ENCODE results near the gene TEF. TPM values are rescaled to one million over a fixed set of nuclear protein-coding genes. Genes with fewer than 3 reads are reported as not detected.

TEF gene
- total RNA-seq, 1 donor from 2014 or later: 4.4 TPM

DNA sequence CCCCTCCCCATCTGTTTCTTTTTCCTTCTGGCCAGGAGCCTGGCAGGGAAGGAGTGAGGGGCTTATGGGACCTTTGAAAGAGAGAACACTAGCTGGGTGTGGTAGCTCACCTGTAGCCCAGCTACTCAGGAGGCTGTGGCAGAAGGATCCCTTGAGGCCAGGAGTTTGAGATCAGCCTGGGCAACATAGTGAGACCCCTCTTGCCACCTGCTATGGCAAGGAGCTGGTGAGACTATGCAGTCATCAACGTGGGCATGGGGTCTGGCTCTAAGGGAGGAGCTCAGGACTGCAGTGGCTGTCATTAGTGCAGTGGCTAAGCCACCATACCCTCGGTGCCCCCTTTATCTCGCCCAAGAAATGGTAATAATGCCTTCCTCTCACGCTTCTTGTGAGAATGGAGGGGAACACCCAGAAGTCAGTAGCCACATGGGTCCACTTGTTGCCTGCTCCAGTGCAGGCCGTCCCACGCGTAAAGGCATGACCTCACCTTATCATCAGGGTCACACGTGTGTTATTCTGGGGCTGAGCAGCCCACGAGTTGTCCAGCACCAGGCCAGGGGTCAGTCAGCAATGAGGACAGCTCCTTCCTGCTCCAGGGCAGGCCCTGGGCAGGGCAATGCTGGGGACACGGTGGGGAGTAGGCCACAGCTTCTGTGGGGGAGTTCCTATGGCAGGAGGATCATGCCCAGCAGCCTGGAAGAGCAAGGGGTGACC lies 27.7 kb upstream of the TEF start:
- intact Hi-C loops (cut with micrococcal nuclease): no loop called here

DNA sequence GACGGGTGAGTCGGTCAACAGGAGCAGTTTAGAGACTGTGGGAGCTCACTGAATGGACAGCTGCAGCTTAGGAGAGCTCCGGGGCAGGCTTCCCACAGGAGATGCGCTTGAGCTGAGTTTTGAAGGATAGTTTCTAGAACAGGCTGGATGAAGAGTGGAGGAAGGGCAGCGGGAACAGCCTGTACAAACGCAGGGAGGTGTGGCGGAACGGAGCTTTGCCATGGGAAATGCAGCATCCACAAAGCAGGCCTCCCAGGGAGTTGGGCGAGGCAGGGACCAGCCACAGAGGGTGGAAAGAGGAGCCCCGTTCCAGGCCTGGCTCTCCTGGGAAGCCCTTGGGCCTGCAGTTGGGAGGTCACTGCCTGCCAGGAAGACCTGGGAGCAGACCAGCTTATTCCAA lies 26.8 kb upstream of the TEF start:
- intact Hi-C loops (cut with micrococcal nuclease): no loop called here

DNA sequence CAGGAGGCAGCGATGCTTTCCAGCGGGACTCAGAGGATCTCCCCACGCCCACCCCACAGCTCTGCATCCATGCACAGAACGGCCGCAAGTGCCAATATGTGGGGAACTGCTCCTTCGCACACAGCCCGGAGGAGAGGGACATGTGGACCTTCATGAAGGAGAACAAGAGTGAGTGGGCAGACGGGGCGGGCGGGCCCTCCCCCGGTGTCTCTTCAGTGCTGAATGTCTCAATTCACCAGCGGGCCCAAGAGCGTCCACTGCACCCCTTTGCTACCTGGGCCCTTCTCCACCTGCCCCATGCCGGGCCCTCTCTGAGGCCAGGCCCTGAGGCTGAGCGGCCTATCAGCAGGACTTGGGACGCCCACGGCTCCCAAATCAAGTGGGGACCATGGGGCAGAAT lies 25.8 kb upstream of the TEF start:
- intact Hi-C loops (cut with micrococcal nuclease): no loop called here

DNA sequence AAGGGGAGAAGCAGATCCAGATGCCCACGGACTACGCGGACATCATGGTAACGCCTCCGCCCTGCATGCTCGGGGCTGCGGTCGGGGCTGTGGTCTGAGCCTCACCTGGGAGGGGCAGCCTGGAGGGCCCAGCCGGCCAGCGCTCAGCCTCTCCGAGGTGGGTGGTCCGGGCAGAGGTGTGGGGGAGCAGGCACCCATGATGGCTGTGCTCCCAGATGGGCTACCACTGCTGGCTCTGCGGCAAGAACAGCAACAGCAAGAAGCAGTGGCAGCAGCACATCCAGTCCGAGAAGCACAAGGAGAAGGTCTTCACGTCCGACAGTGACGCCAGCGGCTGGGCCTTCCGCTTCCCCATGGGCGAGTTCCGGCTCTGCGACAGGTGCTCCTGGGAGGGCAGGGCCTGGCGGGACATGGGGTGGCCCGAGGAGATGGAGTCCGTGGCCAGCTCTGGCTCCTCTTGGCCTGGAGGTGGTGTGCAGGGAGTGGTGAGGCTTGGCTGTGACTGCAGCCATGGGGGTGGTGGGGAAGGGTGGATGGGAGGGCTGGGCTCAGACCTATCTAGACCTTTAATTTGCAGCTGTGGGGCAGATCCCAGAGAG lies 25.2 kb upstream of the TEF start:
- intact Hi-C loops (cut with micrococcal nuclease): no loop called here

DNA sequence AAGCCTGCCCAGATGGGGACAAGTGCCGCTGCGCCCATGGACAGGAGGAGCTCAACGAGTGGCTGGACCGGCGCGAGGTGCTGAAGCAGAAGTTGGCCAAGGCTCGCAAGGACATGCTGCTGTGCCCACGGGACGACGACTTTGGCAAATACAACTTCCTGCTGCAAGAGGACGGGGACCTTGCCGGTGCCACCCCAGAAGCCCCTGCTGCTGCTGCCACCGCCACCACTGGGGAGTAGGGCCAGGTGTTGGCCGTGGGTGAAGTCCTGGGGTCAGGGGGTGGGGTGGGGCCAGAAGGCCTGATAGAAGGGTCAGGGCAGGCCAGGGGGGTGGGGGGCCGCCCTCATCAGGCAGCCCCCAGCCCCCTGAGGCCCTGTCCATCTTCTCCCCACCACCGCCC lies 24.6 kb upstream of the TEF start:
- intact Hi-C loops (cut with micrococcal nuclease): no loop called here

DNA sequence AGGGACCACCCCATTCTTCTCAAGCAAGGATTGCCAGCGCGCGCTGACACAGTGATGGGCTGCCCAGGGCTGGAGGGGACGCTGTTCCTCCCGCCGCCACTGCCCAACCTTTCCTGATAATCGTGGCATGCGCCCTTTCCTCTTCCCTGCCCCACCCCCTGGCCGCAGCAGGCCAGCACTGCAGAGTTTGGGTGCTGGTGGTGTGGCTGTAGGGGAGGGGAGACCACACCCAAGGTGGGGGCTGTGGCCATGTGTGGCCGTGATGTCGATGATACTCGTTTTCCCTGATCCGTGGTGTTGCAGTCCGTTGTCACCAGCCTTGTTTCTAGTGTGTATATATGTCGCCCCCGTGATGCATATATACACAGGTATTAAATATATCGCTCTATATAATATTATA lies 22.8 kb upstream of the TEF start:
- intact Hi-C loops (cut with micrococcal nuclease): no loop called here

DNA sequence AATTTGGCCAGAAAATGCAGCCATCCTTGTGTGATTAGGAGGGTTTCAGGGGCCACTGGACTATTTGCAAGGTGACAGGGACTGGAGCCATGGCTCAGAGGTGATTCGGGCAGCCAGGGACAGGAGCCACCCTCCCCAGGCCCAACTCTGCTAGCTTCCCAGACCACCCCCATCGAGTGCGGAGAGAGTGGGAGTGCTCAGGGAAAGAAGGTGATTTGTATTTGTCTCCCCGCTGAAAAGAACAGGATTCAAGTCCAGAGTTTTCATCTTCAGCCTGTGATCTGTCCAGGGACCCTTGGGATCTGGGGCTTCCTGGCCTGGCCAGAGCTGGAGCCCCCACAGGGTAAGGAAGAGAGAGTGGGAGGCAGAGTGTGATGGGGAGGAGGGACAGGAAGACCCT lies 22.4 kb upstream of the TEF start:
- intact Hi-C loops (cut with micrococcal nuclease): no loop called here

DNA sequence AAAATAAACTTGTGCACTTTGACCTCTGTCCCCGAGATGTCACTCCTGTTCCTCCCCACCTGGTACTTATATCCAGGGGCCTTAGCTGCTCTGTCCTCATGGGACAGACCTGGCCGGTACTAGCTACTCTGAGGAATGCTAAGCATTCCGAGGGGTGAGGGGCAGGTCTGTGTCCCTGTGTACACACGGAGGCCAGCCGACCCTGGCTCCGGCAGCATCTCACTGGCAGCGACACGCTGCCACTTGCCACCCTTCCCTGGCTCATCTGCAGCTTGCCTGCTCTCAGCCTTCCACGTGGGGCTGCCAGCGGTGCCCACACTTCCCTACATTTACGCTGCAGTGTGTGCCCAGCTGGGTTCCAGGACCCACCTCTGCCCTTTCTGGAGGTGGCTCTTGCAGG lies 21.6 kb upstream of the TEF start:
- intact Hi-C loops (cut with micrococcal nuclease): no loop called here

DNA sequence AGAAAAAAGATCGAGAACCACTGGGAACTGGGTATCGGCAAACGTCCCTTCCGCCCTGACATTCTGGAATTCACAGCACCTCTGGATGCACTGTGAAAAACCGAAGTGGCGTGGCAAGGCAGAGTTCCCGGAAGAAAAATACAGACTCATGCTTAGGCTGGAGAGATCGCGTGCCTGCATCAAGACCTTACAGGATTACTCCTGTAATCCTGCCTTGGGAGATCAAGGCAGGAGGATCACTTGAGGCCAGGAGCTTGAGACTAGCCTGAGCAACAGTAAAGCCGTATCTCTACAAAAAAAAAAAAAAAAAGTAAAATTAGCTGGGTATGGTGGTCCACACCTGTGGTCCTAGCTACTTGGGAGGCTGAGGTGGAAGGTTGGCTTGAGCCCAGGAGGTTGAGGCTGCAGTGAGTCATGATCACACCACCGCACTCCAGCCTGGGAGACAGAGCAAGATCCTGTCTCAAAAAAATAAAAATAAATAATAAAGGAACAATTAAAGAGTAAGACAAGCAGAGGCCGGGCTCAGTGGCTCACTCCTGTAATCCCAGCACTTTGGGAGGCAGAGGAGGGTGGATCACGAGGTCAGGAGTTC lies 19.9 kb upstream of the TEF start:
- intact Hi-C loops (cut with micrococcal nuclease): no loop called here

DNA sequence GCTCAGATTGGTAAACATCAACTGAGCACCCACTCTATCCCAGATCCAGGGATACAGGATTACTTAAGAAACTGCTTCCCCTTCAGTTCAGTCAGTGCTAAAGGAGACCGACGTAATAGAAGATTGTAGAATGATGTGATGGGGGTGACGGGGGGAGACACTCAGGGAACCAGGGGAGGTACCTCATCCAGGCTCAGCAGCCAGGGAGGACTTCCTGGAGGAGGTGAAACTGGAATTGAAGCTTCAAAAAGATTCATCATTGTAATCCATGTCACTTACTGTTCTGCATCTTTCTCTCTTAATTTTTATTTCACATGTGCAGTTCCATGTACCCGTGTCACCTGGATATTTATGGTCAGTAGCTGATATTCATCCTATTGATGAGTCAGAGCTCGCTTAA lies 19.1 kb upstream of the TEF start:
- intact Hi-C loops (cut with micrococcal nuclease): no loop called here

DNA sequence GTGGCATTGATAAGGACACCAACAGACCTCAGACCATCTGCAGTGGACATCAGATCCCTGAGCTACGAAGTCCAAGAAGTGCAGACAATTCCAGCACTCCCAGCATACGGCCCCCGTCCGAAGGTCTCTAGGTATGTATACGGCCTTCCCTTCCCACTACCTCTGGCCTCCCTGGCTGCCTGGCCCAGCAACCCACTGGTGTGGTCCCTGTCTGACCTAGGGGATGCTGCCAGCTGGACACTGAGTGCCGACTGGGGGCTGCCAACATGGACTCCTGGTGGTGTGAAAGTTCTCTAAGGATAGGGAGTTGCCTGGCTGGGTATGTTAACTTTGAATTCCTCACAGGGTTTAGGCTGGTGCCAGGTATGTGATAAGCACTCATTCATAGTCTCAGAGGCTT lies 17.5 kb upstream of the TEF start:
- intact Hi-C loops (cut with micrococcal nuclease): no loop called here

DNA sequence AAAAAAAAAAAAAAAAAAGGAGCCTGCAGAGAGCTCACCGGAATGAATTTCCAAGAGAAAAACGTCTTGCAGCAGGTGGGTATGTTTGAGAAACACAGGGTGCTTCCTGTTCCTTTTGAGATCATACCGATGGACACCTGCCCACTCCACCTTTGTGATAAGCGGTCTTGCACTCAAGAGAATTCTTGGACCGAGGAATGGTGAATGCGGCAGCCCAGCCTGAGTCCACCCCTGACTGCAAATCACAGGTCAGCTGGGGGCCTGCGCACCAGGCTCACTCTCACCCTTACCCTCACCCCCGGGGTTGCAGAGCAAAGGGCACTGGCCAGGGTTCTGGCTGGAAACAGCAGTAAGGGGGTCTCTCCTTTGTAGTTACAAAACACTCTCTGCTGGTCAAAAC lies 16.8 kb upstream of the TEF start:
- intact Hi-C loops (cut with micrococcal nuclease): no loop called here

DNA sequence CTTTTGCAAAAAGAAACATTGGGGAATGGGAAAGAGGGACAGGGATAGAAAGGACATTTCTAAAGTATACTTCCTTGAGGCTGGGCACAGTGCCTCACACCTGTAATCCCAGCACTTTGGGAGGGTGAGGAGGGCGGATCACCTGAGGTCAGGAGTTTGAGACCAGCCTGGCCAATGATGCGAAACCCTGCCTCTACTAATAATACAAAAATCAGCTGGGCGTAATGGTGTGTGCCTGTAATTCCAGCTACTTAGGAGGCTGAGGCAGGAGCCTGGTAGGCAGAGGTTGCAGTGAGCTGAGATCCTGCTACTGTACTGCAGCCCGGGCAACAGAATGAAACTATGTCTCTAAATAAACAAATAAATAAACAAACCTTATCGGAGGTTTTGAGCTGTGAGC lies 16.3 kb upstream of the TEF start:
- intact Hi-C loops (cut with micrococcal nuclease): no loop called here

DNA sequence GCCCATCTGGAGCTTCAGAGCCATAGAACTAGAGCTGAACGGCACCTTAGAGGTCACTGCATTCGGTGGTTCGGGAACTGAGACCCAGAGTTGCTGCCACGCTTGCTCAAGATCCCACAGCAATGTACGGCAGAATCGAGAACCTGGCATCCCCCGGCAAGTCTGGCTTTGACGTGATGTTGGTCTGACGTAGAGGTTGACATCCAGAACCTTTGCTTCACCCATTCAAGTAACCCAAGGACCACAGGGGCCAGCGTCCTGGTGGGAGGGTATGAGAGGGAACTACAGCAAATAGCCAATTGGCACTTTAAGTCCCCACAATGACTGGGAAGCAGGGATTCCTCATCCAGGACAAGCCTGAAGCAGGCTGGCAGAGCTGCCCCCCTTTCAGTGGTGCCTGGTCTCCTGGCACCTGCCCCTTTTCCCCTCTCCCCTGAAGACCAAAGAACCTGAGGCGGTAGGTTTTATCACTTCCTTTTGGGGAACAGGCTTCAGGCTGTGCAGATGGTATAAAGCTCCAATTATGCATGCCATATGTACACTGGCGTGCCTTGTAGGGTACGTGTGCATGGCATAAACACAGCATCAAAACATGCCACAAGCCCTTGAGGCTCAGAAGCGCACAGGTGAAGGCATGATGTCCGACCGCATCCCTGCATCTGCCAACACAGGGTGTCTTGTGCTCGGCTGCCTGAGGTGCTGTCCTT lies 15.3 kb upstream of the TEF start:
- intact Hi-C loops (cut with micrococcal nuclease): no loop called here

DNA sequence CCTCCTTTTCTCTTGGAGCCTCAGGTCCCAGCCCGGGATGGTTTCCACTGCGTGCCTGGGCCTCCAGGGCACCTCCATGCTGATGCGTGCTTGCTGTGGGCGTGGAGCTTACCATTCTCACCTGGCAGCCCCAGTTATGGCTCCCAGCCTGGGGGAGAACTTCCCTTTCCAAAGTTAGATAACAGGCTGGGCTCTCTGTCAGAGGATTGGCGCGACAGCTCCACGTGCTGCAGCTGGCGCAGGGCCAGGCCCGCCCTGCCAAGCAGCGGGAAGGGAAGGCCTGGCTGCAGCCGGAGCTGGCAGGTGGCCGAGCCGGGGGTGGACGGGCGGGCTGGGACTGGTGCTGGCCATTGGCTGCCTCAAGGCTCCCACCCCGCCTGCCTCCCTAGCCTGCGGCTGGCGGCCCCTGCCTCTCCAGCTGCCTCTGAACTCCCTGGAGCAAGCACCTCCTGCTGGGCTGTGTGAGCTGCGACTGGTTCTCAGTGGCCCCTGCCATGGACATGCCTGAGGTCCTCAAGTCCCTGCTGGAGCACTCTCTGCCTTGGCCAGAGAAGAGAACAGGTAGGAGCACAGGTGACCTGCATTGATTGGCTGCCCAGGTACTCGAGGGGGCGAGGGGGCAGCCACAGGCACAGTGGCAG lies 14.6 kb upstream of the TEF start:
- intact Hi-C loops (cut with micrococcal nuclease): no loop called here

DNA sequence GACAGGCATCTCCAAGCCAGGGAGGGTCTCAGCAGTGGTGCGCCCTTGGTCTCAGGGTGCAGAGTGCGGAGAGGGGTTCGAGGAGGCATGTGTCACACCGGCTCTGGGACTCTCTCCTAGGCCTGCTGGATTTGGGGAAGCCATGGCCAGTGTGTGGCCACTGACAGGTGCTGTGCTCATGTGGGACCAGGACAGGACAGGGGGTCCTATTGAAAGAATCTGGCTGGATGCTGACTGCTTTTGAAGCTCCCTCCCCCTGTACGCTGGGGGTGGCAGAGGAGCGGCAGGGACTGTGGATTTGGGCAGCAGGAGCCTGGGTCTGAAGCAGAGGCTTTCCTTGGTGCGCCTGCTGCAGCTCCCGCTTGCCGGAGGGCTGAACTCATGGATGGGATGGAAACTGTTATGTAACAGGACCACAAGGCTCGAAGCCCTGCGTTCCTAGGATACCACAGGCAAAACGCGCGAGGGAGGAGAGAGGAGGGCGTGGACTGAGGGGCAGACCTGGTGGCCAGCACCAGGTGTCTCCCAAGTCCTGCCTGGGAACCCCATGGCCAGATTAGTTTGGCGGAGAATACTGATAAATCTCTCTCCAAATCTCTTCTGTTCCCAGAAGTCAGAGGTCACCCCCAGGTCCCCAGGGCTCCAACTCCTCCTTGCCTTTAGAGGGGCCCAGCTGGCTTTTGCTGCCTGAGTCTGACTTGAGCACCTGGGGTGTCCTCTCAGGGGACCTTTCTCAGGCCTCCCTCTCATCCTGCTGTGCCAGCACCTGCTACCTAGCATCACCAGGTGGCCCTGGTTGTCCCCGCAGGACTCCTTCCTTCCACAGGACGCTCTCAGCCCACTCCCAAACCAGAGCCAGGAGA lies 13.8 kb upstream of the TEF start:
- intact Hi-C loops (cut with micrococcal nuclease): no loop called here

DNA sequence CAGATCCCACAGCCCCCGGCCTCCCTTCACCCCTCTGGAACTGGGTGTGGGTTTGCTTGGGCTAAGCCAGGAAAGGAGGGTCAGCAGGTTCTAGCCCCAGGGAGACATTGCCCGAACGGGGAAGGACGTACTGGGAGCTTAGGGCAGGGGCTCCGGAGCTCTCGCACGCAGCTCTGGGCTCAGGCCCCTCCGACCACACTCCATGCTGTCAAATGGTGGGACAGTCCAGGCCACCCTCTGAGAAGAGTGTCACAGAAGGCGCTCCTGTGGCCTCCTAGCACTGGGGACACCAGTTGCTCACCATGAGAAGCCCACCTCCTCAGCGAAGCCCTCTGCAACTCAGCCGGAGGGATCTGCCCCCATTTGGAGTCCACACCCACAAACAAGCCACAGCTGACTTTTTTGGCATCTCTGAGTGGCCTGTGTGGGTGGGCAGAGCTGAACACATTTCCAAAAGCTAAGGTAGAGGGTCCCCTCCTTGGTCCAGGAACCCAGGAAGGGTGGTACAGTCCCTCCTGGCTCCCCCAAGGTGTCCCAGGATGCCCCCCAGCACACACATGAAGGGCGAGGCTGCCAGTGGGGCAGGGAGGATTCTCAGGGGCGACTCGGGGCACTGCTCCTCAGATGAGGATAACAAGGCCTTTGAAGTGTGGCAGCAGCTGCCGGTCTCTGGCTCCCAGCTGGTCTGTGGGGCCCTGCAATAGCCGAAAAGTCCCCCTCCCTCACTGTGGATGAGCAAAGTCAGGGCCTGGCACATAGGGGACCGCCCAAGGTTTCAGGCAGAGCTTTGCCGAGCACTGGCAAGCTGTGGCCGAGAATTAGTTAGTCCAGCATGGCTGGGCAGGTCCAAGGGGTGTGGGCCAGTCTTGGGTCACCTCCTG lies 13.0 kb upstream of the TEF start:
- intact Hi-C loops (cut with micrococcal nuclease): no loop called here

DNA sequence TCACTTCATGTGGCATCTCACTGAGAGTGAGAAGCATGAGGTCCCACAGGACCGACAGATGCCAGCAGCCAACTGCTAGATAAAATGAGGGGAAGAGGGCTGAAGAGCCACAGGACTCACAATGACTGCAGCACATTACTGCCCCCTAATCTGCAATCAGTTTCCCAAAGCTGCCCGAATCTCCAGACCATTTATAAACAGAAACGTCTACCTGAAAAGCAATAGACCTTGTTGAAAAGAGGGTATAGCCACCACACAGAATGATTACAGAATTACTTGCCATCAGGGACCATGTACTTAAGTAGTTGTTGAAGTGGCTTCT lies 12.4 kb upstream of the TEF start:
- intact Hi-C loops (cut with micrococcal nuclease): no loop called here

DNA sequence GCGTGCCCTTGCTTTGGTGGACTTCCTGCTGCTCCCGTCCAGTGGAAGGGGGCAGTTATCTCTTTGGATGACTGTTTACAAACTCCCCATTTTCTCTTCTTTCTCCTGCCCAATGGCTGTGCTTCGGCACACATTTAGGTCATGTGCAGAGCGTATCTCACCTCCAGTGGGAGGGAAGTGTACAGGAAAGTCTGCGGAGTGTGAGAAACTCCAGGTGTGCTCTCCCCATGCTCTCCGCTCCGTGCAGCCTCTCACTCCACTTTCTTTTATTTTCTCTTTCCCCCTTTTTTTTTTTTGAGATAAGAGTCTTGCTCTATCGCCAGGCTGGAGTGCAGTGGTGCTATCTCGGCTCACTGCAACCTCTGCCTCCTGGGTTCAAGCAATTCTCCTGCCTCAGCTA lies 11.9 kb upstream of the TEF start:
- intact Hi-C loops (cut with micrococcal nuclease): no loop called here

DNA sequence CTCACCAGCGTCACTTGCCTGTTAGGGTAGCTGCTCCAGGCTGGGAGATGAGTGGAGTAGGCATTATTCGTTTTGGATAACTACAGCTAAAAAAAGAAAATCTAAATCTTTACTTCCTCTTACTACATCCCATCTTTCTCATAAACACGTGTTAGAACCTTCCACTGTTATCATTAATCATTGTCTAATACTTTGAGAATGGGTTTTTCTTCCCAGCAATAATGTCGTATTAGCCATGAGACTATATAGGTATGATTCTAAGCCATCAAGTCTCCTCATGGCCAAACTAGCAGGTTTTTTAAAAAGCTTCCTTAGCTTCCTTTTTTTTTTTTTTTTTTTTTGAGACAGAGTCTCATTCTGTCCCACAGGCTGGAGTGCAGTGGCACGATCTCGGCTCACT lies 3.9 kb upstream of the TEF start:
- intact Hi-C loops (cut with micrococcal nuclease): no loop called here
